Activated T-helper 17 cell treated with anti-CD3 and anti-CD28 coated beads, Interleukin-2, amount 50 U/mL, for 72 hours (primary cell): ENCODE measurements around the gene ACOT9. TPM values are rescaled to one million over a fixed set of nuclear protein-coding genes. Genes with fewer than 3 reads are reported as not detected.
"Not testable (repeated sequence)": the region's sequence is repeated elsewhere in the genome, so short reads cannot be mapped to it uniquely, and the experiment has no call there.

Experiments
- ATAC-seq: fragments of 150-1000 bp; cut with Tn5 transposase; replicated peaks from 2 replicates; pipeline ENCODE4 v1.10.0; 2021; ENCODE audit warnings: mild to moderate bottlenecking, moderate library complexity
- H3K27ac Mint-ChIP-seq: one replicate; pipeline ENCODE4 v1.8.0; 2022; ENCODE audit warnings: mixed read lengths
- H3K27me3 Mint-ChIP-seq: one replicate; pipeline ENCODE4 v1.8.0; 2022; ENCODE audit warnings: mixed read lengths
- H3K36me3 Mint-ChIP-seq: one replicate; pipeline ENCODE4 v1.8.0; 2022; ENCODE audit warnings: low read depth, mild to moderate bottlenecking, mixed read lengths
- H3K4me1 Mint-ChIP-seq: one replicate; pipeline ENCODE4 v1.8.0; 2022; ENCODE audit warnings: mixed read lengths
- H3K4me3 Mint-ChIP-seq: one replicate; pipeline ENCODE4 v1.8.0; 2022; ENCODE audit warnings: mild to moderate bottlenecking, mixed read lengths
- H3K9me3 Mint-ChIP-seq: one replicate; pipeline ENCODE4 v1.8.0; 2022; ENCODE audit warnings: mixed read lengths
- total RNA-seq, 2 donors: library from RNA; stranded (reverse); gene quantifications; one replicate each; pipeline ENCODE4 v1.2.3, GENCODE V29; 2022

ACOT9 gene
- total RNA-seq, 2 donors from 2014 or later = 34.5 to 40.1 TPM

DNA sequence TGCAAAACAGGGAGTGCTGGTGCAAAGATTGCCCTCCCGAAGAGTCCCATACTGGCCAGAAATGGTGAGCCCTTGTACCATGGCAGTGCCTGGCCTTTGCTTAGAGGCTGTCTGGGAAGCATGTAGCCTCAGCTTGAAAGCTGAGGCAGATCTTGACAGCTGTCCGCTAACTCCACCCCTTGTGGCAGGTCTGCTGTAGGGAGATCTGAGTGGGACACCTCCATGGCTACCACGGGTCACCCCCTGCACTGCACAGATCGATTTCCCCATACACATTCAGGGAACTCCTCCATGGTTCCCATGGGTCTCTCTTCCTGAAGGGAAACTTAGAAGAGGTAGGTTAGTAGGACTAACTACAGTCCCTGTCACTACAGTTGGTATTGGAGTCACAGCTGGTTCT, 6.1 kb upstream of the ACOT9 start:
- no peak for ATAC-seq
- peaks cover 10% of the 10 kb centered on the region for H3K4me1 Mint-ChIP-seq
- no peaks in the 10 kb centered on the region for H3K27me3 Mint-ChIP-seq
- H3K36me3 Mint-ChIP-seq = no peaks in the 10 kb centered on the region
- no peaks in the 10 kb centered on the region for H3K9me3 Mint-ChIP-seq
- H3K27ac Mint-ChIP-seq = no peak overlapping the region
- no peak overlapping the region for H3K4me3 Mint-ChIP-seq

DNA sequence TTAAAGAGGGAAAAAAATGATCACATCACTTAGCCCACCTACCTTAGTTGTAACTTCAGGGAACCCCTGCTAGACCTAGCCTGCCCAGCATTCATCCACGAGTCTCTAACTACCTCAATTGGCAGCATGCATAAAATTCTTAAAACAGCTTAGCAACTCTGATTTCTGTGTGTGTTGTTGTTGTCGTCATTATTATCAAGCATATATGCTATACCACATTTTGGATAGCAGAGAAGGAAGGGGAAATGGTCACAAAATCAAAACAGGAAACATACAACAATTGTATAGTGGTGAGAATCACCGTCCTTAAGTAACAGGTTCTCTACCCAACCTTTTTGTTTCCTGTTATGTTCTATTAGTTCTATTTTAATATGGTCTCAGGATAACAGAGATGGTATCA, 2.7 kb upstream of the ACOT9 start:
- Mint-ChIP-seq H3K9me3 (no peaks in the 10 kb centered on the region), H3K27me3 (no peaks in the 10 kb centered on the region), H3K36me3 (no peaks in the 10 kb centered on the region), H3K27ac (no peak overlapping the region), H3K4me1 (peaks cover 11% of the 10 kb centered on the region), H3K4me3 (peak overlapping the region; percentile 19)
- ATAC-seq = no peak

DNA sequence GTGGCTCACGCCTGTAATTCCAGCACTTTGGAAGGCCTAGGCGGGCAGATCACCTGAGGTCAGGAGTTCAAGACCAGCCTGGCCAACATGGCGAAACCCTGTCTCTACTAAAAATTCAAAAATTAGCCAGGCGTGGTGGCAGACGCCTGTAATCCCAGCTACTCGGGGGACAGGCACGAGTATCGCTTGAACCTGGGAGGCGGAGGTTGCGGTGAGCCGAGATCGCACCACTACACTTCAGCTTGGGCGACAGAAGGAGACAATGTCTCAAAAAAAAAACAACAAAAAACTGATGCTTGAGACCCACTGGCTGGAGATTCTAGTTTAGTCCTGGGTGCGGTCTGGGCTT, 521 bp upstream of the ACOT9 start:
- peaks cover 16% of the 10 kb centered on the region for H3K4me1 Mint-ChIP-seq
- ATAC-seq, H3K36me3 Mint-ChIP-seq, H3K9me3 Mint-ChIP-seq, H3K27me3 Mint-ChIP-seq: not testable (repeated sequence)
- peak overlapping the region; percentile 87 for H3K4me3 Mint-ChIP-seq
- H3K27ac Mint-ChIP-seq = peak overlapping the region; percentile 90

DNA sequence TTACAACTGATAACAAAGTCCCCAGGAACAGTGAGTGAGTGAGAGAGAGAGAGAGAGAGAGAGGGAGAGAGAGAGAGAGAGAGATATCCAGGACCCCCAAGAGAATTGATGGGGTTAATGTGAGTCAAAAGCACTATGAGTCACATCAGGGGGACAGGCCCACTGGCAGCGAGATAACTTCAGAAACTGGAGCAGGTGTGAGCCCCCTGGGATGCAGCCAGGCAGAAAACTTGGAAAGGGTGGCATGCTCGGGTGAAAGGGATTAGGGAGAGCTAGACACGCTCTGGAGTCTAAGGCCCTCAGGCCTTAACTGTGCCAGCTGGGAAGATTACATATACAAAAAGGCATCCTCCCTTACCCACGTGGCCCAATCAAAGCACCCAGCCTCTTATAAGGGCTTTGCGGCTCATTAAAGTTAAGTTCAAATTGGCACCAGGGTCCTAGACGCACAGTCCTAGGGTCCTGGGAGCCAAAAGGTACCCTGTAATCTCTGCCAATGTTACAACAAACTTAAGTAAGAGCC, 841 bp downstream of the ACOT9 start:
- H3K9me3 Mint-ChIP-seq = no peaks in the 10 kb centered on the region
- peak; percentile 16 for ATAC-seq
- H3K27ac Mint-ChIP-seq = peak overlapping the region; percentile 90
- H3K4me1 Mint-ChIP-seq = peaks cover 16% of the 10 kb centered on the region
- H3K4me3 Mint-ChIP-seq = peak overlapping the region; percentile 87
- no peaks in the 10 kb centered on the region for H3K36me3 Mint-ChIP-seq
- no peaks in the 10 kb centered on the region for H3K27me3 Mint-ChIP-seq

DNA sequence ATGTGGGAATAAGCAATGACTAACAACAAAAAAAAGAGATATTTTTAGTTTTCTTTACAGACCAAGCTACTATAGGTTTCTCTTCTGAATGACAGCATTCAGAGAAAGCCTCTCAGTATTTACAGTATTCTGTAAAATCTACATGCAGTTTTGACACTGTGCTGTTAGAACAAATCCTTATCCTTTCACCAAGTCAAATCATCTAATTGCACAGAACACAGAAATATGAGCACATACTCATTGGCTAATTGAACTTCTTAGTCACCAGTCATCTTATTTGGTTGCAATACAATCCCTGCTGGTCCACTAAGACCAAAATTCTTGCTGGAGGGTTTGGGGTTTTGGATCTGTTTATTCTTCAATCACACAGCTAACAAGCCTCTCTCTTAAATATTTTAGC, 5.7 kb downstream of the ACOT9 start:
- peak; percentile 39 for ATAC-seq
- Mint-ChIP-seq H3K4me3 (no peak overlapping the region), H3K36me3 (peaks cover 17% of the 10 kb centered on the region), H3K9me3 (no peaks in the 10 kb centered on the region), H3K27me3 (no peaks in the 10 kb centered on the region), H3K4me1 (peaks cover 9% of the 10 kb centered on the region), H3K27ac (no peak overlapping the region)

DNA sequence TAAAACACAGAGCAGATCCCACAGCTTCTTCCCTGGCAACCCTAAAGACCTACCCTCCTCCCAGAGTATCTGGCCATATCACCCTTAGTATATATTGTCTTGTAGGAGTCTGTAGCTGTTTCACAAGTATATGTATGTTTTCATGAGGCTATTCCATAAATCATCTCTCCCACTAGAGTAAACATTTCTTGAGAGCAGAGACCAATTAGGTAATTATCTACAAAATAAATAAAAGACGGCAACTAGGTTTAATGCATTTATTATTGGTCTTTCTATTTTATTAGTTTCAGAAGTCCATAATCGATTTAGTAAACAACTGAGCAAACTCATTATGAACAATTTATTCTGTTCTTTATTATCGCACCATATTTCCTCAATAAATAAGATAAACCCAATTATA, 7.0 kb downstream of the ACOT9 start:
- Mint-ChIP-seq H3K4me1 (peaks cover 16% of the 10 kb centered on the region), H3K27me3 (no peaks in the 10 kb centered on the region), H3K9me3 (no peaks in the 10 kb centered on the region), H3K4me3 (no peak overlapping the region), H3K36me3 (peaks cover 28% of the 10 kb centered on the region), H3K27ac (peak overlapping the region; percentile 65)
- ATAC-seq = no peak

DNA sequence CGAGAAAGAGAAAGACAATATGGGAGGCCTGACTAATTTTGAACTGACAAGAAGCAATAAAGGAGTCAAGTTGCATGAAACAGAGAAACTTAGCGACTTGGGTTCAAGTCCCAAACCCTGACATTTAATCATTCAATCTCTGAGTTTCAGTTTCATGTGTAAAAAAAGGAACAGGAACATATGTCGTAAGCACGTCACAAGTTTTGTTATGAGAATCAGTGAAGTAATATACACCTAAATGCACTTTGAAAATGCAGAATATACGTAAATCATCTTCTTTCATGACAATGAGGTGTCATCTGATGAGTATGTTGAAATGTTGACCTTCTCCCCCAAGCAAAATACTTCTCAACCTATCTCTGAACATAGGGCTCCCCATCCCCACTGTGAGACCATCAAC, 10.4 kb downstream of the ACOT9 start:
- H3K27ac Mint-ChIP-seq = peak overlapping the region; percentile 91
- H3K9me3 Mint-ChIP-seq = no peaks in the 10 kb centered on the region
- peaks cover 15% of the 10 kb centered on the region for H3K4me1 Mint-ChIP-seq
- peak overlapping the region; percentile 68 for H3K4me3 Mint-ChIP-seq
- peaks cover 62% of the 10 kb centered on the region for H3K36me3 Mint-ChIP-seq
- ATAC-seq = peak; percentile 92
- no peaks in the 10 kb centered on the region for H3K27me3 Mint-ChIP-seq

DNA sequence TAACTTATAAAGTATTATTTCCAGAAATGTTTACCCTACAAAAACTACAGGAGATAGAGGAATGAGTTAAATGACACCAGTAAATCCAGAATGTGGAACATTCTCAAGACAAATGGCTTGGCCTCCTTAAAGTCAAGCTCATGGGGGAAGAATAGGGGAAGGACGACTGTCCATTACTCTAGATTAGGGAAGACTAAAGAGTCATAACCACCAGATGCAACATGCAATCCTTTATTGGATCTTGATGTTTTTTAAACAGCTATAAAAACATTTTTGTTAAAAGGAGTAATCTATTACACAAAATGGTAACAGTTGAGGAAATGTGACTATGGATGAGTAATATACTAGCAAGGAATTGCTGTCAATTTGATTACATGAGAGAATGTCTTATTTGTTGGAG, 11.1 kb downstream of the ACOT9 start:
- Mint-ChIP-seq H3K27me3 (no peaks in the 10 kb centered on the region), H3K9me3 (no peaks in the 10 kb centered on the region), H3K27ac (peak overlapping the region; percentile 91), H3K4me1 (peaks cover 15% of the 10 kb centered on the region), H3K36me3 (peaks cover 64% of the 10 kb centered on the region), H3K4me3 (peak overlapping the region; percentile 68)
- no peak for ATAC-seq

DNA sequence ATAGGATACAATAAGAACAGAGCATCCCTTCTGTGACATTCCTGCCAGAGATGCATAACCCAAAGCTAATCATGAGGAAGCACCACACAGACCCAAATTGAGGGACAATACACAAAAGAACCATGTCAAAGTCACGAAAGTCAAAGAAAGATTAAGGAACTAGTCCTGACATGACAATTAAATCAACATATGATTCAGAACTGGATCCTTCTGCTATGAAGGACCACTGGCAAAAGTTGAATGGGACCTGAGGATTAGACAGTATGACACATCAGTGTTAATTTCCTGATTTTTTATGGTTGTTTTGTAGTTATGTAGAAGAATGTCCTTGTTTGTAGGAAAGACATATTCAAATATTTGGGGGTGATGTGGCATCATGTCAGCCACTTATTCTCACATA, 13.9 kb downstream of the ACOT9 start:
- Mint-ChIP-seq H3K27me3 (no peaks in the 10 kb centered on the region), H3K4me3 (no peak overlapping the region), H3K4me1 (peaks cover 11% of the 10 kb centered on the region), H3K9me3 (no peaks in the 10 kb centered on the region), H3K36me3 (peaks cover 72% of the 10 kb centered on the region), H3K27ac (peak overlapping the region; percentile 25)
- ATAC-seq = no peak

DNA sequence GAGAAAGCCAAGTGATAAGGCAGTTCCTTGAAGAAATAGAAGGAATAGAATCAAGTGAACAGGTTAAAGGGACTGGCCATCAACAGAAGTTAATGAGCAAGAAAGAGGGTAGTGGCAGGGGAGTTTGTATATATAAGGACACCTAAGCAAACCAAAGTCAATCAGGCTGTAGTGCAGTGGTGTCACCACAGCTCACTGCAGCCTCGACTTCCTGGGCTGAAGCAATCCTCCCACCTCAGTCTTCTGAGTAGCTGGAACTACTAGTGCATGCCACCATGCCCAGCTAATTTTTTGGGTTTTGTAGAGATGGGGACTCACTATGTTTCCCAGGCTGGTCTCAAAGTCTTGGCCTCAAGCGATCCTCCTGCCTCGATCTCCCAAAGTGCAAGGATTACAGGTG, 15.9 kb downstream of the ACOT9 start:
- Mint-ChIP-seq H3K36me3 (peaks cover 80% of the 10 kb centered on the region), H3K27me3 (no peaks in the 10 kb centered on the region), H3K4me1 (peaks cover 11% of the 10 kb centered on the region), H3K4me3 (no peak overlapping the region), H3K27ac (no peak overlapping the region), H3K9me3 (no peaks in the 10 kb centered on the region)
- no peak for ATAC-seq

DNA sequence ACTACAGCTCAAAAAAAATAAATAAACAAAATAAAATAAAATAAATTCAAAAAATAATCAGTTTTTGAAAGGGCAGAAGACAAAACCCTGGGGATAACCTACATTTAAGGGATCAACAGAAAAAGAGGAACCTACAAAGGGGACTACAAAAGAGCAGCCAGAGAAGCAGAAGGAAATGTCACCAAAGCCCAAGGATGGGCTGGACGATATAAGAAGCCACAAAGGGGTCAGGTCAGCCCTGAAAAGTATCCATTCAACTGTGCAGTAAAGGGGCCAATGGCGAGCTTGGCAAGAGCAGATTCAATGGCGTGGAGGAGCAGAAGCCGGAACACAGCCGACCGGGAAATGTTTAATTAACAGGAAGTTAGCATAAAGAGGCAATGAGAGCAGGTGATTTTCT, 16.9 kb downstream of the ACOT9 start:
- H3K4me1 Mint-ChIP-seq = peaks cover 5% of the 10 kb centered on the region
- no peaks in the 10 kb centered on the region for H3K9me3 Mint-ChIP-seq
- H3K27ac Mint-ChIP-seq = no peak overlapping the region
- no peak for ATAC-seq
- peaks cover 79% of the 10 kb centered on the region for H3K36me3 Mint-ChIP-seq
- no peak overlapping the region for H3K4me3 Mint-ChIP-seq
- no peaks in the 10 kb centered on the region for H3K27me3 Mint-ChIP-seq

DNA sequence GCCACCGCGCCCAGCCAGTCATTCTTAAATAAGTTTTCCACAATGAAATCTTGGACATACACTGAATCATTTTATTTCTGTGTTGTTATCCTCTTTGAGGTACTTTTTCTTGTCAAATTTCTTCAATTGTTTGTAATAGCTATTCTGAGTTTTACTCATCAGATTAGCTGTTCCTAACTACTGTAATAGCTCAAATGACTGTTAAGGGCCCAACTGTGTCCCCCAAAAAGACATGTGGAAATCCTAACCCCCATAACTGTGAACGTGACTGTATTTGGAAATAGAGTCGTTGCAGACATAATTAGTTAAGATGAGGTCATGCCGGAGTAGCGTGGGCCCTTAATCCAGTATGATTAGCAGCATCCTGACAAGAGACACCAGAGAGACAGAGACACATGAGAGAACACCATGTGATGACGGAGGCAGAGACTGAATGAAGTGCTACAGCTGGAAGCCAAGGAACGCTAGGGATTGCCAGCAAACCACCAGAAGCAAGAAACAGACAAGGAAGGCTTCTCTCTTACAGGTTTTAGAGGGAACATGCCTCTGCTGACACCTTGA, 22.9 kb downstream of the ACOT9 start:
- H3K4me1 Mint-ChIP-seq = no peaks in the 10 kb centered on the region
- H3K9me3 Mint-ChIP-seq = no peaks in the 10 kb centered on the region
- peaks cover 77% of the 10 kb centered on the region for H3K36me3 Mint-ChIP-seq
- peak; percentile 48 for ATAC-seq
- no peaks in the 10 kb centered on the region for H3K27me3 Mint-ChIP-seq
- H3K27ac Mint-ChIP-seq = no peak overlapping the region
- H3K4me3 Mint-ChIP-seq = no peak overlapping the region

DNA sequence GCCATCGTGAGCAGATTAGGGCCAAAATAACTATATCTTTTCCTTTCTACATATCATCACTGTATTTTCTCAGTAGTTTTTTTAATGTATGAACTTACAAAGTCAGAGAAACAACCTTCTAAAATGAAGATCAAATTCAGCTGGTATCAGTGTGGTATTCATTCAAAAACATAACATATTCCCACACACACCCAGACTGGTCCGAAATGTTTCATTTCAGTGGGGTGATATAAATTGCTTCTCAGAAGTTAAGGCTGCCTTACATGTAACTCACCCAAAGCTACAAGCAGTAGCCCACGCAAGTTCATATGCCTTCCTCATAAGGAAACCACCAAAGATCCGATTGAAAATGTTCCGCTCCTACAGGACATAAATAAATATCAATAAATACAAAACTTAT, 37.8 kb downstream of the ACOT9 start:
- H3K4me1 Mint-ChIP-seq = no peaks in the 10 kb centered on the region
- no peak for ATAC-seq
- H3K27ac Mint-ChIP-seq = peak overlapping the region; percentile 35
- peaks cover 64% of the 10 kb centered on the region for H3K36me3 Mint-ChIP-seq
- H3K9me3 Mint-ChIP-seq = no peaks in the 10 kb centered on the region
- H3K4me3 Mint-ChIP-seq = no peak overlapping the region
- no peaks in the 10 kb centered on the region for H3K27me3 Mint-ChIP-seq

DNA sequence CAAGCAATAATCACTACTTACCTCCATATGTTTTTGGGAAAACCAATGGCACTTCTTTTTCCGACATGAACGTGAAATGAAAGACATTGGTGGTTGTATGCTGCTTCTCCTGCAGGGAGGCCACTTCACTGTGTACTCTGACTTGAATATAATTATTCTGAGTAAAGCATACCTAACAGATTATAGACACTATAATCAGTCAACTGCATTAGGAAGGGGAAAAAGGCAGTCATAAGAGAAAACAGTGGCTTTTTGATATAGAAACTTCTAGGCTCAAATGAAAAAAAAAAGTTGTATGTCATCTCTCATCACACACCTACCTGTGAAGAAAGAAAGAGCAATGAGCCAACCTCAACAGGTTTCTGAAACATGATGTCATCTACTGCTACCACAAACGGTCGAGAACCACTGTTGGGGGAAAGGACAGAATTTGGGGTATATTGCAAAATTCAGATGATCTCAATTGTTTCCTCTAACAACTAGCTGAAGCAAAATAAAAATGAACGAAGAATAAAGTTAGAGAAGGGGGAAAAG, 38.3 kb downstream of the ACOT9 start:
- peak; percentile 42 for ATAC-seq
- no peaks in the 10 kb centered on the region for H3K27me3 Mint-ChIP-seq
- no peaks in the 10 kb centered on the region for H3K4me1 Mint-ChIP-seq
- H3K9me3 Mint-ChIP-seq = no peaks in the 10 kb centered on the region
- no peak overlapping the region for H3K4me3 Mint-ChIP-seq
- peak overlapping the region; percentile 35 for H3K27ac Mint-ChIP-seq
- peaks cover 66% of the 10 kb centered on the region for H3K36me3 Mint-ChIP-seq

DNA sequence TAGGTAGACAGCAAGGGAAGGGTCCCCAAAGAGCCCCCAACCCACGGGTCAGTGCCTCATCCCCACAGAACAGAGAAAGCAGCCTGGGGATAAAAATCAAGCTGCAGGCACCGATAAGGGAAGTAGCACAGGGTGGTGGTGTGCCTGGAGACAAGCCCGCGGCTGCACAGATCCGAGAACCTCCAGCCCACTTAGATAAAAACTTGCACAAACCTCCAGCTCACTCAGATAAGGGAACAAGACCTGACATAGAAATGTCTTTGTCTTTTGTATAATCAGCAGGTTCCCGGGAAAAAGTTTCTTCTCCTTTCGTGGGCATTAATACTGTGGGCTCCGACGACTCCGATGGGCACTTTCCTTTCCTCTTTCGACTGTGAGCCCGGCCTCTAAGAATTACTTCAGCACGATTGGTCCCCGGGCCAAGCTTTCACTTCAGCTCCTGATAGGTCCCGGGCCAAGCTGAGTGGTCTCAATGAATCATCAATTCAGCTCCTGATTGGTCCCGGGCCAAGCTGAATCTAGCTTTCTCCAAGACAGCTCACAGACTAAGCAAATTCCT, 43.4 kb downstream of the ACOT9 start:
- no peak for ATAC-seq
- Mint-ChIP-seq H3K9me3 (no peaks in the 10 kb centered on the region), H3K4me3 (no peak overlapping the region)

More for the DNA sequence above, 43.4 kb downstream of the ACOT9 start:
- Mint-ChIP-seq H3K27me3 (no peaks in the 10 kb centered on the region), H3K4me1 (no peaks in the 10 kb centered on the region), H3K27ac (peak overlapping the region; percentile 46), H3K36me3 (peaks cover 35% of the 10 kb centered on the region)
